HG03066 (cell line): ENCODE results near the gene ST7.
A peak's percentile ranks its signal among the peaks of the same experiment; 100 is the strongest.

ENCODE experiments used
- ATAC-seq: cut with Tn5 transposase; IDR thresholded peaks from one replicate; pipeline ENCODE4 v1.9.1; 2021; ENCODE audit warnings: low read depth; ENCODE audit not compliant: unreplicated experiment

The ST7 gene

DNA sequence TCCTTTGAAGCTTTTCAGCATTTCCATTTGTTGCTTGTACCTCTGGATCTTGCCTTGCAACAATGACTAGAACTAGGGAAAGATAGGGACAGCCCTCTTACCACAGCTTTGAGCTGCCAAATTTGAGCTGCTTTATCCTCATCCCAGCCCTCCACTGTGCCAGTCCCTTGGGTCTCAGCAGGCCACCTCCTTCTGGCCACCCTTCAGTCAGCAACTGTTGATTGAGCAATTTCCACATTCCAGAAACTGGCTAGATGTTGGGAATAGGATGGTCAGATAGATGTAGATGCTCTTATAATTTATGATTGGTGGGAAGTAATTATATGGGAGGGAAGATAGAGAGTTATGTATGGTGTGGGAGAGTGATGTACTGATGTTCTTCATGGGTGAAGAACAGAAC is 100.1 kb downstream of the ST7 start:
- no peak for ATAC-seq

DNA sequence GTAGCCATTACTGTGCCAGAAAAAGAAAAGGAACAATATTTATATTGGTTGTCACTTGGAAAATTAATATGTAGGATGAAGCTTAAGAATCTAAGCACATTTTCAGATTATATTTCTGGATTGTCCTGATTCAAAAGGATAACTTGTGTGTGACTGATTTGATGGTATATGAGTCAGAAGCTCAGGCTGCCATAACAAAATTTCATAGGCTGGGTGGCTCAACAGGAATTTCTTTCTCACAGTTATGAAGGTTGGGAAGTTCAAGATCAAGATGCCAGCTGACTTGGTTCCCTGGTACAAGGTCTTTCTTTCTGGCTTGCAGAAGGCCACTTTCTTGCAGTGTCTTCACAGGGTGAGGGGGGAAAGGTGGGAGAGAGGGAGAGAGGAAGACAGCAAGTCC is 108.5 kb downstream of the ST7 start:
- ATAC-seq = no peak

DNA sequence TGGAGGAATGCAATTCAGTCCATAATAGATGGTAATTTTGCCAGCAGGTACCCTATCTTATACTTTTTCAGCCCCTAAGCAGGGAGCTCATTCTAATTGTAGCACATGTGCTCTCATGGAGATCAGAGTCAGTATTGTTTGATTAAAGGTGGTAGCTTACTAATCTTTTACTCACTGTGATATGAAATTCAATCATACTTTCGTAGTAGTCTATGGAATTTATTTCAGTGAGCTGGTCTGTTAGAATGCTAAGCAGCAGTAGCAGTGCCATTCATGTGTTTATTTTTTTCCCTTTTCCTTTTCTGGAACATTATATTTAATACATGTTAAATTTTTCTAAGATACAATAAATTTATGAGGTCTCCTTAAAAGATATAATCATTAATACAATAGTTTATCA is 109.0 kb downstream of the ST7 start:
- no peak for ATAC-seq

DNA sequence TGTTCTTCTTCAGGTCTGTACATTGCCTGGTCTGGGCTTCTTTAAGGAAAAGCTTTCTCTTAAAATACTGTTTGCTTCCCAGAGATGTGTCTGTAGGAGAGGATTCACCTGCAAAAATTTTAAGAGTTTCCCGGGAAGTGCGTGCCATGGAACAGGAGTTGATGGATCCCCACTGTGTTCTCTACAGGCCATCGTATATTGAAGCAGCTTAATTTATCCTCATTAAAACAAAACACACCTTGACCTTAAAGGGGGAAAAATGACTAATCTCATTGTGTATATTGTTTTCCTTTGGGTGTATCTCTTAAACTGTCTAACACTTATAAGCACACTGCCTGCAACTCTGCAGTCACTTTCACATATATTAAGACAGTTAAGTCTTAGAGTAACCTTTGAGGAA is 111.4 kb downstream of the ST7 start:
- no peak for ATAC-seq

DNA sequence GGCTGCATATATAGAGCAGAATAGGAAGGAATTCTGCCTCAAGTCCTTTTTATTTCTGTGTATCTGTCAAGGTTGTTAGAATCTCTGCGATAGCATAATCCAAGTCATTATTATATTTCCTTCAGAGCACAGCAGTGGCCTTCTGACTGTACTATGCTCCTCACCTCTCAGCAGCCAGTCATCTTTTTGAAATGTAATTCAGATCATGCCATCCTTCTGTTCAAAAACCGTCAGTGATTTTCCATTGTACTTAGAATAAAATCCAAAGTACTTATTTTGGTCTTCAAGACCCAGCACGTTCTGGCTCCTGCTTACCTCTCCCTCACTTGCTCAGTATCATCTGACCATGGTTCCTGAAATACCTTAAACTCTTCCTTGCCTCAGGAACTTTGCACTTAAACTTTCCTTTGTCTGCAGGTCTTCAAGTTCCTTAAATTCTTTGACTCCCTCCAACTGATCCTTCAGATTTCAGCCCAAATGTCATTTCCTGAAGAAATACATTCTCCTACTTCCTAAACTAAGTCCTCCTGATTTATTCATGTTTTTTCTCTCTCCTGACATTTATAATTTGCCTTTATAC is 112.4 kb downstream of the ST7 start:
- ATAC-seq = no peak

DNA sequence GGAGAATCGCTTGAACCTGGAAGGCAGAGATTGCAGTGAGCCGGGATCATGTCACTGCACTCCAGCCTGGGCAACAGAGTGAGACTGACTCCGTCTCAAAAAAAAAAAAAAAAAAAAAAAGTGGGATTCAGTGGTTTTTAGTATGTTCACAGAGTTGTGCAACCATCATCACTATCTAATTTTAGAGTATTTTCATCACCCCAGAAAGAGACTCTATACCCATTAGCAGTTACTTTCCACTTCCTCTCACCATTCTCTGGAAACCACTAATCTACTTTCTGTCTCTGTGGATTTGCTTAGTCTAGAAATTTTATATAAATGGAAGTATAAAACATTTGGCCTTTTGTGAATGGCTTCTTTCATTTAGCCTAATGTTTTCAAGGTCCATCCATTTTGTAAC is 113.4 kb downstream of the ST7 start:
- ATAC-seq = peak; percentile 51

DNA sequence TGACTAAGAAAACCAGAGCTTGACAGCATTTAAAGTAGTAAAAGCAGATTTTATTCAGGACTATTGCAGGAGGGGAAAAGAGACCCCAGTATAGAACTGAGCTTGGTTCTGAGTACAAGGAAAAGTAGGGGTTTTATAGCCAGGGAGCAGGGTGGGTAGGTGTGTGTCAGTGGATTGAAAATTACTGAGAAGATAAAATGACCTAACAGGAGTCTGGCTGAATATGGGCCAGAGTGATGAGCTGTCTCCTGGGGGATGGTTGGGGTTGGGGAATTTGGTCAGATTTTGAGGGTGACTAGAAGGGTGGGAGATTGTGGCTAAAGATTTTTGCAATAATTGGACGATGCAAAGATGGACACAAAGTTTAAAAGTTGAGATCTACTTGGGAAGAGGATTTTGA is 114.0 kb downstream of the ST7 start:
- no peak for ATAC-seq

DNA sequence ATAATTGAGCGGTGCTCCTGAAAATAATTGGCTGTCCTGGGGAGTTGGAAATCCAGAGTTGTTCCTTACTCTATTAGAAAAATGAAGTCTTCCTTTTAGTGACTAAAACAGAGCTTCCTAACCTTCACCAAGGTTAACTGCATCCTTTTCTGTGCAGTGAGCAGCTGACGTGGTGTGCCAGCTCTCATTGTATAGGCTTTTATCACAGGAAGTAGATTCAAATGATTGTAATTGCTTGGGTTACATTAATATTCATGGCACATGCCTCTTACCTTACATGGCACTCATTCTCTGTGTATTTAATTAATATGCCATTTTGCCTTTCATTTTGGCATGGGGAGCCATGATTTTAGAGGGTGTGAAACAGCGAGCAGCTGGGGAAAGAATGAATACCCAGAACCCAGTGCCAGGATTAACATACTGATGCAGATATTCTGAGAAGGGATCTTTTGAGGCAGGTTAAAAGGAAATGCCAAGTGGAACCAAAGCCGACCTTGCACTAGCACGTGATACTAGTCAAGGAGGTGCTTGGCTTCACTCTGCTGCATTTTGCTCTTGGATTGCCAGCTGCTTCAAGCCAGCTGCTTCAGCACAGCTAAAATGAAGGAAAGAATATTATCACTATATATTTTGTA is 115.3 kb downstream of the ST7 start:
- ATAC-seq = no peak

DNA sequence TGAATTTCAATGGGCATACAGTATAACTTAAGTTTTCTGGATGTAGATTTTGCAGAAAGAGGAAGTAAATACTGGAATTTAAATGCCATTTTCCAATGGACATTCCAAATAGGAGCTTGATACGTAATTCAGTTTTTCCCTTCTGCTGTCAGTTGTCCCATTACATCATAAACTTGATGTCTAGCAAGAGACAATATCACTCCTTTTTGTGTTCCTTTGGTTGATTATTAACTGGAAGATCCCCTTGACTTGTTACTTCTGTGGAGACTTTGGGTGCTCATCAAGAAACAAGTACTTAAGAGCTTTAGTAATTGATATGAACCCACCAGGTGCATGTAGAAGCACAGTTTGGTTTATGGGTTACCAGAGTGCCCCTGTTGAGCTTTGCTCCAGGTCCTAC is 116.1 kb downstream of the ST7 start:
- no peak for ATAC-seq

DNA sequence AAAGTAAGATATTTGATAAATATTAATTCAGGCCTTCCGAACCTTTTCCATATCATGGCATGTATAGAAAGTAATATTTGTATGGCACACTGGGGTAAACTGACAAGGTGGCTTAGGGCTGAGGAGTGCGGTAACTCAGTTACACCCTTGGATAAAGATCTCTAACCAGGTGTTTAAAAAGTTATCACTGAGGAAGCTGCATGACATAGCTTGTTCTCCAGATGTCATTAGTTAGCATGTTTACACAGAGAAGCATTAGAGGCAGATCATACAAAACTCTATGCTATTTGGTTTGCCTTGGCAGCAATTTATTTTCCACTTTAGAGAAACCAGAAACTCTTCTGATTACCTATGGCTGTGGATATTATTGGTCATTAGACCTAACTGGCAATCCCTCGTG is 118.2 kb downstream of the ST7 start:
- ATAC-seq = no peak

DNA sequence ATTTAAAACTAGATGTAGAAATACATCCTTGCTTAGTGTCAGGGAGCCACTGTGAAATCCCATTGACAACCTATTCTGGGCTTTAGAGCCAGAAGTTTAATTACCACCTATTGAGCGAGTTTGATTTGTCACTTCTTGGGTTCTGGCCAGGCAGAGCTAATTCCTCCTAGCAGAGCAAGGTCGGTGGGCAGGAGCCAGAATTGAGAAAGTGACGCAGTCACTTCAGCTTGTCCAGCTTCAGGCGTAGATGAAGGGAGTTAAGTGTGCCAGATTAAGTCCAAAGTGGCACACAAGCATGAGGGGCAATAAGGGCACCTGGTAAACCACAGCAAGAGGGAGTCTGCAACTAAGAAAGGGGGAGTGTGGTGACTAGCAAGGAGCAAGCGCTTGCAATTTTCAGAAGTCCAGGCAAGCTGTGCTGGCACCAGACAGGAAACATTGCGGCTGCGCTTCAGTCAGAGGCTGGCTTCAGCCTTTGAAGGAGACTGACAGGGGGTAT is 119.4 kb downstream of the ST7 start:
- ATAC-seq = no peak

DNA sequence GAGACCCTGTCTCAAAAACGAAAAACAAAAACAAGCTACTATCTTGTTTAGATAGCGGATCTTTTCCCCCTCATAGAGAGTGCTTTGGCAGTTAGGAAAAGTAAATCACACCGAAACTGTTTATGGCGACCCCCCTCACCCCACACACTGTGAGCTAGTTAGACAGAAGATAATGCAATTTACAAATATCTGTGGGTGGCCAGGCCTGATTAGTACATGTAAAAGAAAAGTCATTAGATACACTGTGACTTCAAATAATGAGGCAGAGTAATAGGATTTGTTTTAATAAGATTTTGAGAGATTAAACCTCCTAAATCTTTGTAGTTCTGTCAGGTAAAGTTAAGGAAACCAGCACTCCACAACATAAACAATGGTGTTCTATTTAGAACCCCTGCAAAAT is 121.1 kb downstream of the ST7 start:
- no peak for ATAC-seq

DNA sequence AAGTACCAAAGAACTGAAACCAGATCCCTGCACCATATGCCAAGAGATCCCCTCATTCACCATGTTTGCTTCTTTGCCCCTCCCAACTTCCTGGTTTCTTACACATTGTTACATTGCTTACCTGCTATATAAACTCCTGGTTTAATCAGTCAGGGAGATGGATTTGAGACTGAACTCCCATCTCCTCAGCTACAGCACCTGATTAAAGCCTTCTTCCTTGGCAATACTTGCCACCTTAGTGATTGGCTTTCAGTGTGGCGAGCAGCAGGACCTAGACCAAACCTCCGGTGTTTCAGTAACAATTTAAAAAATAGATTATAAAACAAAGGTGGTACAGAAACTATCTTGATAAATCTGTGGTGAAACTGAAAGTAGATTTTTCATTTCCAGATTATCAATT is 122.6 kb downstream of the ST7 start:
- no peak for ATAC-seq

DNA sequence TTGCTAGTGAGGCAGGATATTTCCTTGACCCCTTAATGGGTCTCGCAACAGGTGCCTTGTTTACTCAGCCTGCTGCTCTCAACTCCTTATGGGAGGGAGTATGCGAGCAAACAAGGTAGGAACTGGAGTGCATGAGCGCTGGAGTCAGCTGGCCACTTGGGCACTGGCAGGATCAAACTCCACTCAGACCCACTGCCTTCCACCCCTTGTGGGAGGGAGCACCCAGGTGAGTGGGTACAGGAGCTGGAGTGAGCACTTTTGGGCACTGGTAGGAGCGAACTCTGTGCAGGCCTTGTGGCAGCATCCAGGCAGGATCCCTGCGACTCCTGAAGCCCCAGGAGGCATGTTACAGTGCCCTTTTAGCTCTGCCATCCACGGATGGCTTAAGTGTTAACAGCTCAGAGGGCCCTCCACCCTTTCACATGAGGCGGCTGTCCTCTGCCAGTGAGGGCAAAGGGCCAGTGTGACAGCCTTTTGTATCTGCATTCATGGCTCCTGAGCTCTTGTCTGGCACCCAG is 123.2 kb downstream of the ST7 start:
- ATAC-seq = no peak

DNA sequence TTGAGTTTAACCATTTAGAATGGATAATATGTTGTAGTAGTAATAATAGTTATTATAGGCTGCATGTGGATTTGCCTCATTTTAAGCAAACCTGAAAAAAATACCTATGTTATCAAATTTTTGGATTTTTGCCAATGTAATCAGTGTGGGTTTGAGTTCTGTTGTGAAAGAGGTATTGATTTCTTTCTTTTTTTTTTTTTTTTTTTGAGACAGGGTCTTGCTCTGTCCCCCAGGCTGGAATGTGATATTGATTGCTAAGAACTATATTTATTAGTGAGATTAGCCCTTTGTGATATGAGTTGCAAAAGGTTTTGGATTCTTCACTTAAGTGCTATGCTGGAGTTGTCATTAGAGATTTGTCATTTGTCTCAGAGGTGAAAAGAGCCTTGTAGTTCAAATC is 124.4 kb downstream of the ST7 start:
- ATAC-seq = no peak

DNA sequence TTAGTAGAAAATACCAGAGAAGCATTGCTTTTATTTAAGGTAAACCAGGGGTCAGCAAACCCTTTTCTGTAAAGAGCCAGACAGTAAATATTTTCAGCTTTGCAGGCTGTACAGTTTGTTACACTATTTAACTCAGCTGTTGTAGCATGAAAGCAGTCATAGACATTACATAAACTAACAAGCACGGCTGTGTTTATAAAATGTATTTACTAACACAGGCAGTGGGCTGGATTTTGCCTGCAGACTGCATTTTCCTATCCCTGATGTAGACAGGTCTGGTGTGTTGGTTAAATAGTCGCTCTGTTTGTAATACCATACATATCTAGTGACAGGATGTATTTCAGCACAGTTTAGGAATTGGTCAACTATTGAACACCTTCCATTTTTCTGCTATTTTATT is 129.3 kb downstream of the ST7 start:
- ATAC-seq = no peak

DNA sequence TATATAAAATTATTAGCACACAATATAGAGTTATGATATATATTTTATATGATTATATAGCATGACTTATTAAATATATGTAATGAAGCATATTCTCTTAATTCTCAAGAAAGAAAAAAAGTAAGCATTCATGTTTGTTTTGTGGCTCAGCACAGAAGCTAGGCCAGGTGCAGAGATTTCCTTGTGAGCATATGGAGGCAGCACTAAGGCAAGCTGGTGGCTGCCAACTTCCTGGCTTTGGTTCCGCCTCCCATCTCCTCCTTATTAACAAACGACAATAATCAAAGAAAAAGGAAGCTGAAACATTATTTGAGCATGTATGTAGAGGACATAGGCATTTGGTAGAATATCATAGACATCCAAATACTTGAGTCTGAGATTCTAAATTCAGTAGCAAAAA is 130.3 kb downstream of the ST7 start:
- ATAC-seq = no peak

DNA sequence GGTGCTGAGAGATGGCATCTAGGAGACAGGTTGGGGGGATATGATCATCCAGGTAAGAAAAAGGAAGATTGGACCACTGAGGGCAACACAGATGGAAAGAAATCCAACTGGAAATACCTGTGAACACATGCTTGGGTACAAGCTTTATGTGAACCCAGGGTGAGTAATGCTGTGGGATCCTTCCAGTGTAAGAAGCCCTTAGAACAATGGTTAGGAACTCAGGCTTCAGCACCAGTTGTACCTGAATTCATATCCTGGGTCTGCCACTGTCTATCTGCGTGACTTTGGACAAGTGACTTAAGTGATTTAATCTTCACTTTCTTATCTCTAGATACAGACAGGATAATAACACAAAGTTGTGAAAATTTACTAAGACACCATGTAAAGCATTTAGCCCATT is 131.0 kb downstream of the ST7 start:
- ATAC-seq = no peak

DNA sequence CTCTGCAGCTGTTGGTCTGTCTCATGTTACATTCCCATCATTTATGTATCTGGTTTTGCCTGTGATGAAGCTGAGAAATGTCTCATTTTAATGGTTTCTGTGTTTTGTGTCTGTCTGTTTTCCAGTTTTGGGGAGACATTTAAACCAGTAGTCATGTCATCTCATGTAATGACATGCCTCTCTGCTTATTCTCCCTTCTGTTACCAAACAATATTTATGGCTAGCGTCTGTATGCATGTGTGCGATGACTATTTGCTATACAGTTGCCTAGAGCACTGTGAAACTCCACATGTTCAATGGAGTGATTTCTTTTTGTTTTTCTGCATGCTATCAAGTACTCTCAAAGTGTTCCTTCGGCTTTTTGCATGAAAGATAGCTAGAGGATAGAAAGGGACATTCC is 132.0 kb downstream of the ST7 start:
- ATAC-seq = no peak

DNA sequence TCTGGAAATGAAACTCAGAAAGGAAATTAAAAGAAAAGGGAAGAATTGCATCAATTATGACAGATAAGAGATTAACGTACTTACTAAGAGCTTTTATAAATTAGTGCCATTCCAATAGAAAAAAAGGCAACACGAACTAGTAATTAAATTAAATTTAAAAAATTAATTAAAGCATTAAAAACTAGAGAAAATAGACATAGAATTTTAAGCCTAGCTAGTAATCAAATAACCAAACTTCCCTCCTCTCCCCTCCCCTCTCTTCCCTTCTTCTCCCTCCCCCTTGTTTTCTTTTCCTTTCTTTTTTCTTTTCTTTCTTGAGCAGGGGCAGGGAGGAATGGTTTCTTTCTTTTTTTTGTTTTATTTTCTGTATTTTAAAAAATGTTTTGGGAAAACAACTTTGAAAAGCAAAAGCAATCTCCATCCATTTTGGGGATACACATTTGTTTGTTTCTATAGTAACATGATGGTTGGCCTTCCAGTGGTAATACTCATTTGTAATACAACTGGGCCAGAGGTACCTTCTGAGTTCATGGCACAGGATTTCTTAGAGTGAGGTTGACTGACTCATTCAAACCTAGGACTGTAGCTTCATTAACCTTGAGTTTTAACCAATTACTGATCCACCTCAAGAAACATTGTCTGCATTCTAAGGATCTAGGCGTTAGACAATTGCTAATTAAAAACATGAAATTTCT is 132.6 kb downstream of the ST7 start:
- no peak for ATAC-seq

DNA sequence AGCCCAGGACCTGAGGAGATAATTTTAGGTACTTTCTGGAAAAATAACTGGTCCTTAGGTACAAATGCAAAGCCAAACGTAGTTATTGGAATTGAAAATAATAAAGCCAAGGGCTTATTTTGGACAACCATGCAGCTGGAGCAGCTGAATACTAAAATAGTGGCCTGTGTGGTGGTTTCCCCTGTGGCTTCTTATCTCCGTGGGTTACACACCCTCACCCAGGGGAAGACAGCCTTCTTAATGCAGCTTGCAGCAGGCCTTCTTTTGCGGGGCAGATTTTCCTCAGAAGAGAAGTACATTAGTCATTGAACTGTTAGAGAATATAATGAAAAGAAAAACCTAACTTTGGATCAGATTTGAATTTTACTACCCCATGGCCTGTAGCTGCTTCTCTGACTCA is 133.5 kb downstream of the ST7 start:
- ATAC-seq = no peak
